OCI-LY7 (cell line): ENCODE measurements around the gene CDC20. TPM values are rescaled to one million over a fixed set of nuclear protein-coding genes. Genes with fewer than 3 reads are reported as not detected.

Experiments used
- BruUV-seq: library from RNA; stranded (reverse); fragments of 400-500 nt; replicated peaks from 2 replicates; lab custom pipeline; 2021; lab: Mats Ljungman, UMichigan
- CTCF ChIA-PET: fragments of 300-600 bp; sonication (Branson Sonifier 250); formaldehyde crosslinking; loops from one replicate; lab custom pipeline; 2022; ENCODE audit warnings: antibody characterized with exemption; ENCODE audit not compliant: unreplicated experiment; lab: Charles Lee
- POLR2A ChIA-PET: fragments of 300-600 bp; sonication (Branson Sonifier 250); formaldehyde crosslinking; loops from one replicate; lab custom pipeline; 2022; ENCODE audit warnings: antibody characterized with exemption; lab: Charles Lee
- DNase-seq: peaks from one replicate; pipeline ENCODE4 v3.0.0-alpha.2; 2015; ENCODE audit warnings: low spot score
- H2AFZ ChIP-seq: fragments of 200-600 bp; sonication (generic), shearing (Covaris generic); 2 replicates; pipeline ENCODE4 v1.6.1; 2014; ENCODE audit warnings: mild to moderate bottlenecking, antibody characterized with exemption, low read length, moderate library complexity
- H3K27ac ChIP-seq: fragments of 200-600 bp; sonication (generic); 2 replicates; pipeline ENCODE4 v1.5.1; 2014; ENCODE audit warnings: mixed run types, low read depth, mild to moderate bottlenecking, moderate library complexity, low read length, inconsistent platforms; ENCODE audit not compliant: poor library complexity, severe bottlenecking
- H3K36me3 ChIP-seq: fragments of 200-600 bp; sonication (generic); 2 replicates; pipeline ENCODE4 v1.6.1; 2014; ENCODE audit warnings: mild to moderate bottlenecking, antibody characterized with exemption, low read length, moderate library complexity, mixed read lengths; ENCODE audit not compliant: insufficient read depth
- H3K4me1 ChIP-seq: fragments of 200-600 bp; sonication (generic); 2 replicates; pipeline ENCODE4 v1.5.1; 2014; ENCODE audit warnings: mild to moderate bottlenecking, low read length; ENCODE audit not compliant: insufficient read depth, poor library complexity, severe bottlenecking
- H3K4me2 ChIP-seq: fragments of 200-600 bp; sonication (generic); 2 replicates; pipeline ENCODE4 v1.6.1; 2014; ENCODE audit warnings: mild to moderate bottlenecking, low read length
- H3K4me3 ChIP-seq: fragments of 200-600 bp; sonication (generic); 2 replicates; pipeline ENCODE4 v1.5.1; 2014; ENCODE audit warnings: mild to moderate bottlenecking, low read depth, low read length; ENCODE audit not compliant: poor library complexity, severe bottlenecking
- H3K79me2 ChIP-seq: fragments of 200-600 bp; sonication (generic); 2 replicates; pipeline ENCODE4 v1.6.1; 2016; ENCODE audit warnings: low read depth, mild to moderate bottlenecking, low read length, moderate library complexity, mixed read lengths; ENCODE audit not compliant: insufficient read depth
- H3K9me2 ChIP-seq: fragments of 200-600 bp; sonication (generic); 2 replicates; pipeline ENCODE4 v1.6.1; 2016; ENCODE audit warnings: mild to moderate bottlenecking, low read length, mixed read lengths; ENCODE audit not compliant: insufficient read depth
- H3K9me3 ChIP-seq: fragments of 200-600 bp; sonication (generic); 2 replicates; pipeline ENCODE4 v1.6.1; 2014; ENCODE audit warnings: mild to moderate bottlenecking, mixed run types, low read length, mixed read lengths
- H4K20me1 ChIP-seq: fragments of 200-600 bp; sonication (generic); 2 replicates; pipeline ENCODE4 v1.6.1; 2014; ENCODE audit warnings: mild to moderate bottlenecking, antibody characterized with exemption, low read length, moderate library complexity, mixed read lengths; ENCODE audit not compliant: insufficient read depth
- CTCF ChIP-seq: fragments of 200-600 bp; sonication (generic); conservative IDR thresholded peaks from 2 replicates; pipeline ENCODE4 v1.5.1; 2014; ENCODE audit warnings: mild to moderate bottlenecking, antibody characterized with exemption, low read length, moderate library complexity, mixed read lengths
- EZH2phosphoT487 ChIP-seq: fragments of 200-600 bp; sonication (generic); IDR thresholded peaks from 2 replicates; pipeline ENCODE4 v1.6.1; 2018; ENCODE audit warnings: low read depth, borderline replicate concordance, mild to moderate bottlenecking, mixed run types, antibody characterized with exemption, low read length, moderate library complexity, mixed read lengths
- intact Hi-C: fragments of 100-400 bp; cut with micrococcal nuclease; formaldehyde crosslinking; loops from one replicate; pipeline ENCODE4 v1.10.0; 2022; ENCODE audit not compliant: unreplicated experiment
- total RNA-seq, 2 experiments: library from RNA; depleted of rRNA in 1 of 2; stranded (reverse); fragments of >200 nt in 1 of 2; shearing (Covaris generic) in 1 of 2; gene quantifications; 2 replicates each; pipeline ENCODE4 v1.2.3, GENCODE V29; 2014 to 2022

Gene CDC20
- total RNA-seq, 2 experiments from 2014 or later, result 174 to 209 TPM

GRCh38 chr1:43345120-43345519, 13.7 kb upstream of the CDC20 start:
- ChIA-PET CTCF (no interaction called here), POLR2A (no interaction called here)
- Histone ChIP-seq H3K27ac (no peak overlapping the region), H3K36me3 (no peaks in the 10 kb centered on the region), H3K9me3 (no peaks in the 10 kb centered on the region), H4K20me1 (no peaks in the 10 kb centered on the region), H3K4me2 (no peak overlapping the region), H2AFZ (no peak overlapping the region), H3K9me2 (no peaks in the 10 kb centered on the region), H3K4me3 (no peak overlapping the region), H3K4me1 (peaks cover 12% of the 10 kb centered on the region), H3K79me2 (no peaks in the 10 kb centered on the region)
- intact Hi-C loops, result no loop called here
- no TSS peak for BruUV-seq
- no peak for DNase-seq
- TF ChIP-seq EZH2phosphoT487 (no peak), CTCF (no peak)

- H3K36me3 ChIP-seq, result no peaks in the 10 kb centered on the region
- H3K79me2 ChIP-seq, result no peaks in the 10 kb centered on the region
- no TSS peak for BruUV-seq
- no peak for TF ChIP-seq CTCF
- TF ChIP-seq EZH2phosphoT487, result no peak
- ChIA-PET CTCF (no interaction called here), POLR2A (no interaction called here)
- H3K9me3 ChIP-seq, result no peaks in the 10 kb centered on the region
- H3K9me2 ChIP-seq, result no peaks in the 10 kb centered on the region
- H3K4me2 ChIP-seq, result no peak overlapping the region
- no peaks in the 10 kb centered on the region for H4K20me1 ChIP-seq
- H2AFZ ChIP-seq, result no peak overlapping the region
- no peak overlapping the region for H3K4me3 ChIP-seq
- H3K4me1 ChIP-seq, result peaks cover 16% of the 10 kb centered on the region
- no peak for DNase-seq
- intact Hi-C loops, result no loop called here
- H3K27ac ChIP-seq, result no peak overlapping the region
Measured at GRCh38 chr1:43346636-43347035, 12.1 kb upstream of the CDC20 start.

- DNase-seq, result no peak
- H3K27ac ChIP-seq, result no peak overlapping the region
- H3K36me3 ChIP-seq, result no peaks in the 10 kb centered on the region
- H3K9me2 ChIP-seq, result no peaks in the 10 kb centered on the region
- ChIA-PET CTCF (no interaction called here), POLR2A (no interaction called here)
- TF ChIP-seq EZH2phosphoT487, result no peak
- no peak for TF ChIP-seq CTCF
- H3K79me2 ChIP-seq, result no peaks in the 10 kb centered on the region
- peaks cover 16% of the 10 kb centered on the region for H3K4me1 ChIP-seq
- intact Hi-C loops, result no loop called here
- no TSS peak for BruUV-seq
- H4K20me1 ChIP-seq, result no peaks in the 10 kb centered on the region
- peak overlapping the region; percentile 66; the same call in 1 of the 2 replicates for H2AFZ ChIP-seq
- H3K4me2 ChIP-seq, result peak overlapping the region; percentile 72
- H3K4me3 ChIP-seq, result peak overlapping the region; percentile 64
- H3K9me3 ChIP-seq, result no peaks in the 10 kb centered on the region
Measured at GRCh38 chr1:43348343-43348808, 10.4 kb upstream of the CDC20 start.
